ENCODE measurements around the gene USP54. TPM values are rescaled to one million over a fixed set of nuclear protein-coding genes. Genes with fewer than 3 reads are reported as not detected.

The USP54 gene
- total and polyA plus RNA-seq, 9 of the 15 experiments (the other 6 are each of a cell fraction or from before 2014, with no cell fraction given), result 3.8 to 40.1 (median 16.9) TPM

DNA sequence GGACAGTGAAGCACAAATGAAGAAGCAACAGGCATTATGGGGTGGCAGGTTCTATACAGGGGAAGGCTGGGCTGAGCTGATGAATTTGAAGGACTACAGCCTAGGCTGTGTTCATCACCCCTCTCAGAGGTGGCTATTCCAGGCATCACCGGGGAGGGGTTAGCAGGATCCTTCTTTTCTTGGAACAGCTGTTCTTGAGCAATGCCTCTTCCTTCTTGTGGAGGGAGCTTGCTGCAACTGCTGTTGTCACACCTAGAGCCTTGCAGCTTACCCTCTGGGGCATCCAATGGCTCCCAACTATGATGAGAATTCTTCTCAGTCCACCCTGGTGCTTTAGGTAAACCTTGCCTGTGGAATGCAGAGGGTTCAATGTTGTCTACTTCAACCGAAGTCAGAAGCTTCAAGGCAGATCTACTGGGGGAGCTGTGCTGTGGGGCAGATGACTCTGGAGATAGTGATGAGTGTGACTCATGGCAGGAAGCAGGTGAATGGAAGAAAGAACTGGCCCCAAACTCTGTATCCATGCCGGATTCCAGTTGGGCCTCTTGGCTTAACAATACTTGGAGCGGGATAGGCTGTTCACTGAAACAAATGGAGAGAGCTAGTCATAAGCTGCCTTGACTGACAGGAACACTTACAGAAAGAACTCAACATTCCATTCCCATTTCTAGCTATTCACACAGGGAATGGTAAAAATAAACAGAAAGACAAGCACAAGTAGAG is 73.8 kb downstream of the USP54 start (continued):
- no peak for TF ChIP-seq TCF7 (IDR thresholded peaks at IDR 0.05; ENCODE audit: borderline replicate concordance)
- TF ChIP-seq, protein P1, sequence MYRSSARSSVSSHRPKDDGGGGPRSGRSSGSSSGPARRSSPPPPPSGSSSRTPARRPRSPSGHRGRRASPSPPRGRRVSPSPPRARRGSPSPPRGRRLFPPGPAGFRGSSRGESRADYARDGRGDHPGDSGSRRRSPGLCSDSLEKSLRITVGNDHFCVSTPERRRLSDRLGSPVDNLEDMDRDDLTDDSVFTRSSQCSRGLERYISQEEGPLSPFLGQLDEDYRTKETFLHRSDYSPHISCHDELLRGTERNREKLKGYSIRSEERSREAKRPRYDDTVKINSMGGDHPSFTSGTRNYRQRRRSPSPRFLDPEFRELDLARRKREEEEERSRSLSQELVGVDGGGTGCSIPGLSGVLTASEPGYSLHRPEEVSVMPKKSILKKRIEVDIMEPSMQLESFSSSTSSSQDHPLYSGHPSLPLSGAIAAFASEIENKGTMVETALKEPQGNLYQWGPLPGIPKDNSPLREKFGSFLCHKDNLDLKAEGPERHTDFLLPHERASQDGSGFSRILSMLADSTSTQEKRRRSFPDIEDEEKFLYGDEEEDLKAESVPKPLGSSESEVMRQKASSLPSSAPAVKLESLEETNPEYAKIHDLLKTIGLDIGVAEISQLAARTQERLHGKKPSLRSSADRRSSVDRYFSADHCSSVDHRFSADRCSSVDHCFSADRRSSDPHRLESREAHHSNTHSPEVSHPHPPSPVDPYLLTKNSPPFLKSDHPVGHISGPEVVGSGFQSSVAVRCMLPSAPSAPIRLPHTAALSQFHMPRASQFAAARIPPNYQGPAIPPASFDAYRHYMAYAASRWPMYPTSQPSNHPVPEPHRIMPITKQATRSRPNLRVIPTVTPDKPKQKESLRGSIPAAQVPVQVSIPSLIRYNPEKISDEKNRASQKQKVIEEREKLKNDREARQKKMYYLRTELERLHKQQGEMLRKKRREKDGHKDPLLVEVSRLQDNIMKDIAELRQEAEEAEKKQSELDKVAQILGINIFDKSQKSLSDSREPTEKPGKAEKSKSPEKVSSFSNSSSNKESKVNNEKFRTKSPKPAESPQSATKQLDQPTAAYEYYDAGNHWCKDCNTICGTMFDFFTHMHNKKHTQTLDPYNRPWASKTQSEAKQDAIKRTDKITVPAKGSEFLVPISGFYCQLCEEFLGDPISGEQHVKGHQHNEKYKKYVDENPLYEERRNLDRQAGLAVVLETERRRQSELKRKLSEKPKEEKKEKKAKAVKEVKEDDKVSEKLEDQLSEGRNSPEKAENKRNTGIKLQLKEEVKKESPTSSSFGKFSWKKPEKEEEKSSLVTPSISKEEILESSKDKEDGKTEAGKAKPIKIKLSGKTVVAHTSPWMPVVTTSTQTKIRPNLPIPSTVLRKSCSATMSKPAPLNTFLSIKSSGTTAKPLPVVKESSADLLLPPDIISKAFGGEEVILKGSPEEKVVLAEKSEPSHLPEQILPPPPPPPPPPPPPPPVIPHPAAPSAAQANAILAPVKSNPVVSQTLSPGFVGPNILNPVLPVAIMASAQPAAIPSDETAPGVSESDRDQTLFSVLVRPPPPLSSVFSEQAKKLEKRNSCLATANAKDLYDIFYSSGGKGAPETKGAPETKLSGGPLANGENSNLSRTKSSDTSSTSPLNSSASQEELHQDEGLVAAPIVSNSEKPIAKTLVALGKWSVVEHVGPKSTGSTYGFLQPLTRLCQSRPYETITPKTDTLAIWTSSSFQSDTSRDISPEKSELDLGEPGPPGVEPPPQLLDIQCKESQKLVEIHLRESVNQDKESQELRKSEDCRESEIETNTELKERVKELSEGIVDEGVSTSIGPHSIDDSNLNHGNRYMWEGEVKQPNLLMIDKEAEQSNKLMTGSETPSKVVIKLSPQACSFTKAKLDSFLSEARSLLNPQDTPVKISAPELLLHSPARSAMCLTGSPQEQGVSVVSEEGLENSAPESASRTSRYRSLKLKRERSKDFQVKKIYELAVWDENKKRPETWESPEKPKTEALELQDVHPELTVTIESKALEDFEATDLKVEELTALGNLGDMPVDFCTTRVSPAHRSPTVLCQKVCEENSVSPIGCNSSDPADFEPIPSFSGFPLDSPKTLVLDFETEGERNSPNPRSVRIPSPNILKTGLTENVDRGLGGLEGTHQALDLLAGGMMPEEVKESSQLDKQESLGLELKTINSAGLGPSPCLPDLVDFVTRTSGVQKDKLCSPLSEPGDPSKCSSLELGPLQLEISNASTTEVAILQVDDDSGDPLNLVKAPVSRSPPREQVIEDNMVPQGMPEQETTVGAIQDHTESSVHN (IDR thresholded peaks at IDR 0.05; ENCODE audit: borderline replicate concordance in 1 of 2, low read depth in 1 of 2), result no peak
- TF ChIP-seq FOSL1 (tag; conservative IDR thresholded peaks at IDR 0.05), result peak; percentile 96
- no peak for TF ChIP-seq CAMTA2 (CRISPR knock-in tag; conservative IDR thresholded peaks at IDR 0.05)
- 0 out of 2 replicates have a peak, but pooled peaks have one; percentile 16 for TF ChIP-seq ZFP1 (CRISPR knock-in tag; IDR thresholded peaks at IDR 0.05)
- TF ChIP-seq, protein P2, sequence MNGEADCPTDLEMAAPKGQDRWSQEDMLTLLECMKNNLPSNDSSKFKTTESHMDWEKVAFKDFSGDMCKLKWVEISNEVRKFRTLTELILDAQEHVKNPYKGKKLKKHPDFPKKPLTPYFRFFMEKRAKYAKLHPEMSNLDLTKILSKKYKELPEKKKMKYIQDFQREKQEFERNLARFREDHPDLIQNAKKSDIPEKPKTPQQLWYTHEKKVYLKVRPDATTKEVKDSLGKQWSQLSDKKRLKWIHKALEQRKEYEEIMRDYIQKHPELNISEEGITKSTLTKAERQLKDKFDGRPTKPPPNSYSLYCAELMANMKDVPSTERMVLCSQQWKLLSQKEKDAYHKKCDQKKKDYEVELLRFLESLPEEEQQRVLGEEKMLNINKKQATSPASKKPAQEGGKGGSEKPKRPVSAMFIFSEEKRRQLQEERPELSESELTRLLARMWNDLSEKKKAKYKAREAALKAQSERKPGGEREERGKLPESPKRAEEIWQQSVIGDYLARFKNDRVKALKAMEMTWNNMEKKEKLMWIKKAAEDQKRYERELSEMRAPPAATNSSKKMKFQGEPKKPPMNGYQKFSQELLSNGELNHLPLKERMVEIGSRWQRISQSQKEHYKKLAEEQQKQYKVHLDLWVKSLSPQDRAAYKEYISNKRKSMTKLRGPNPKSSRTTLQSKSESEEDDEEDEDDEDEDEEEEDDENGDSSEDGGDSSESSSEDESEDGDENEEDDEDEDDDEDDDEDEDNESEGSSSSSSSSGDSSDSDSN (IDR thresholded peaks at IDR 0.05; ENCODE audit: borderline replicate concordance in 1 of 2, low read depth in 2 of 2, low read length in 2 of 2), result peak; percentile 60 to 61; a peak in 1 of 4 replicates
- TF ChIP-seq SLC30A9 (CRISPR knock-in tag; IDR thresholded peaks at IDR 0.05), result no peak
- no peak for TF ChIP-seq EWSR1 (IDR thresholded peaks at IDR 0.05; ENCODE audit: borderline replicate concordance, low read depth, partially characterized antibody)
- TF ChIP-seq, protein P3, sequence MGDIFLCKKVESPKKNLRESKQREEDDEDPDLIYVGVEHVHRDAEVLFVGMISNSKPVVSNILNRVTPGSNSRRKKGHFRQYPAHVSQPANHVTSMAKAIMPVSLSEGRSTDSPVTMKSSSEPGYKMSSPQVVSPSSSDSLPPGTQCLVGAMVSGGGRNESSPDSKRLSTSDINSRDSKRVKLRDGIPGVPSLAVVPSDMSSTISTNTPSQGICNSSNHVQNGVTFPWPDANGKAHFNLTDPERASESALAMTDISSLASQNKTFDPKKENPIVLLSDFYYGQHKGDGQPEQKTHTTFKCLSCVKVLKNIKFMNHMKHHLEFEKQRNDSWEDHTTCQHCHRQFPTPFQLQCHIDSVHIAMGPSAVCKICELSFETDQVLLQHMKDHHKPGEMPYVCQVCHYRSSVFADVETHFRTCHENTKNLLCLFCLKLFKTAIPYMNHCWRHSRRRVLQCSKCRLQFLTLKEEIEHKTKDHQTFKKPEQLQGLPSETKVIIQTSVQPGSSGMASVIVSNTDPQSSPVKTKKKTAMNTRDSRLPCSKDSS (IDR thresholded peaks at IDR 0.05; ENCODE audit: low read depth, partially characterized antibody), result no peak
- peak; percentile 57; the same call in 1 of the 2 replicates for TF ChIP-seq ZNF212 (CRISPR knock-in tag; IDR thresholded peaks at IDR 0.05)
- TF ChIP-seq SMAD4 (CRISPR knock-in tag; conservative IDR thresholded peaks at IDR 0.05), result peak; percentile 60

Measured in K562 (cell line).